Astrocyte (in vitro differentiated cells and primary cell): ENCODE measurements around the gene ACOT4. TPM values are rescaled to one million over a fixed set of nuclear protein-coding genes. Genes with fewer than 3 reads are reported as not detected.

Experiments
- DNase-seq: peaks from one replicate; pipeline ENCODE4 v3.0.0-alpha.2; 2010; ENCODE audit warnings: low read depth
- FAIRE-seq: peaks from 2 replicates; lab custom pipeline; 2011; peaks lifted over from hg19 to GRCh38; lab: Jason Lieb, UNC
- H2AFZ ChIP-seq: 2 replicates; pipeline ENCODE4 v1.6.0; 2012; ENCODE audit warnings: low read depth, low read length, inconsistent platforms
- H3K27ac ChIP-seq: 2 replicates; pipeline ENCODE4 v1.5.1; 2011; ENCODE audit warnings: low read depth, low read length, inconsistent platforms
- H3K27me3 ChIP-seq: 2 replicates; pipeline ENCODE4 v1.6.0; 2011; ENCODE audit warnings: low read length, inconsistent platforms; ENCODE audit not compliant: insufficient read depth
- H3K36me3 ChIP-seq: 2 replicates; pipeline ENCODE4 v1.5.1; 2011; ENCODE audit warnings: low read length, inconsistent platforms; ENCODE audit not compliant: insufficient read depth
- H3K4me1 ChIP-seq: 2 replicates; pipeline ENCODE4 v1.5.1; 2011; ENCODE audit warnings: low read length, inconsistent platforms; ENCODE audit not compliant: insufficient read depth
- H3K4me2 ChIP-seq: 2 replicates; pipeline ENCODE4 v1.6.0; 2012; ENCODE audit warnings: low read length, inconsistent platforms
- H3K4me3 ChIP-seq: 2 replicates; pipeline ENCODE4 v1.5.1; 2011; ENCODE audit warnings: low read depth, mild to moderate bottlenecking, low read length, inconsistent platforms; ENCODE audit not compliant: insufficient read depth
- H3K79me2 ChIP-seq: 2 replicates; pipeline ENCODE4 v1.6.0; 2012; ENCODE audit warnings: mild to moderate bottlenecking, low read length, inconsistent platforms; ENCODE audit not compliant: insufficient read depth
- H3K9ac ChIP-seq: 2 replicates; pipeline ENCODE4 v1.6.0; 2012; ENCODE audit warnings: mild to moderate bottlenecking, low read length, inconsistent platforms
- H3K9me3 ChIP-seq: 2 replicates; pipeline ENCODE4 v1.5.1; 2012; ENCODE audit warnings: low read depth, mild to moderate bottlenecking, low read length, inconsistent platforms; ENCODE audit not compliant: insufficient read depth
- H4K20me1 ChIP-seq: 2 replicates; pipeline ENCODE4 v1.6.0; 2012; ENCODE audit warnings: low read length, inconsistent platforms; ENCODE audit not compliant: insufficient read depth
- H3K27ac Mint-ChIP-seq: one replicate; pipeline ENCODE4 v1.8.0; 2021; ENCODE audit warnings: mild to moderate bottlenecking, mixed read lengths; ENCODE audit not compliant: unreplicated experiment
- H3K27me3 Mint-ChIP-seq: one replicate; pipeline ENCODE4 v1.8.0; 2021; ENCODE audit warnings: low read depth, mixed read lengths; ENCODE audit not compliant: unreplicated experiment
- H3K36me3 Mint-ChIP-seq: one replicate; pipeline ENCODE4 v1.8.0; 2021; ENCODE audit warnings: low read depth, mixed read lengths; ENCODE audit not compliant: unreplicated experiment
- H3K4me1 Mint-ChIP-seq: one replicate; pipeline ENCODE4 v1.8.0; 2021; ENCODE audit warnings: low read depth, mixed read lengths; ENCODE audit not compliant: unreplicated experiment
- H3K4me3 Mint-ChIP-seq: one replicate; pipeline ENCODE4 v1.8.0; 2021; ENCODE audit warnings: mild to moderate bottlenecking, moderate library complexity, mixed read lengths; ENCODE audit not compliant: unreplicated experiment
- H3K9me3 Mint-ChIP-seq: one replicate; pipeline ENCODE4 v1.8.0; 2021; ENCODE audit warnings: mild to moderate bottlenecking, mixed read lengths; ENCODE audit not compliant: unreplicated experiment
- EZH2 ChIP-seq: IDR thresholded peaks from 2 replicates; pipeline ENCODE4 v1.6.1; 2012; ENCODE audit warnings: mild to moderate bottlenecking, low read length, inconsistent platforms; ENCODE audit not compliant: insufficient read depth
- total RNA-seq: library from RNA; stranded (reverse); gene quantifications from 2 replicates; pipeline ENCODE4 v1.2.1, GENCODE V29; 2021
- TF ChIP-seq, protein P1 (sequence below): IDR thresholded peaks from 2 replicates; pipeline ENCODE4 v1.5.1; 2011; ENCODE audit warnings: low read depth, mild to moderate bottlenecking, inconsistent platforms, low read length, moderate library complexity; ENCODE audit not compliant: insufficient read depth

Gene ACOT4
- total RNA-seq, 1 donor from 2014 or later: 0.14 TPM

DNA sequence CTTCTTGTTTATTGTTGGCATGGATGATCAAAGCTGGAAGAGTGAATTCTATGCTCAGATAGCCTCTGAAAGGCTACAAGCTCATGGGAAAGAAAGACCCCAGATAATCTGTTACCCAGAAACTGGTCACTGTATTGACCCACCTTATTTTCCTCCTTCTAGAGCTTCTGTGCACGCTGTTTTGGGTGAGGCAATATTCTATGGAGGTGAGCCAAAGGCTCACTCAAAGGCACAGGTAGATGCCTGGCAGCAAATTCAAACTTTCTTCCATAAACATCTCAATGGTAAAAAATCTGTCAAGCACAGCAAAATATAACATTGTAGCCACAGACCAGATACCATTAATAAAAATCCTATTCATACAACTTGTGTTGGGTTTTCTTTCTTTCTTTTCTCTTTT lies 27.9 kb downstream of the ACOT4 start:
- no peak for DNase-seq
- H3K27ac Mint-ChIP-seq: no peak overlapping the region
- H3K9me3 ChIP-seq: no peaks in the 10 kb centered on the region
- no peak overlapping the region for H2AFZ ChIP-seq
- no peaks in the 10 kb centered on the region for H3K9me3 Mint-ChIP-seq
- no peaks in the 10 kb centered on the region for H4K20me1 ChIP-seq
- no peak for FAIRE-seq
- no peaks in the 10 kb centered on the region for H3K27me3 ChIP-seq
- H3K36me3 ChIP-seq: no peaks in the 10 kb centered on the region
- no peak overlapping the region for H3K4me3 Mint-ChIP-seq
- no peaks in the 10 kb centered on the region for H3K4me1 ChIP-seq
- no peaks in the 10 kb centered on the region for H3K4me1 Mint-ChIP-seq
- TF ChIP-seq, protein P1, sequence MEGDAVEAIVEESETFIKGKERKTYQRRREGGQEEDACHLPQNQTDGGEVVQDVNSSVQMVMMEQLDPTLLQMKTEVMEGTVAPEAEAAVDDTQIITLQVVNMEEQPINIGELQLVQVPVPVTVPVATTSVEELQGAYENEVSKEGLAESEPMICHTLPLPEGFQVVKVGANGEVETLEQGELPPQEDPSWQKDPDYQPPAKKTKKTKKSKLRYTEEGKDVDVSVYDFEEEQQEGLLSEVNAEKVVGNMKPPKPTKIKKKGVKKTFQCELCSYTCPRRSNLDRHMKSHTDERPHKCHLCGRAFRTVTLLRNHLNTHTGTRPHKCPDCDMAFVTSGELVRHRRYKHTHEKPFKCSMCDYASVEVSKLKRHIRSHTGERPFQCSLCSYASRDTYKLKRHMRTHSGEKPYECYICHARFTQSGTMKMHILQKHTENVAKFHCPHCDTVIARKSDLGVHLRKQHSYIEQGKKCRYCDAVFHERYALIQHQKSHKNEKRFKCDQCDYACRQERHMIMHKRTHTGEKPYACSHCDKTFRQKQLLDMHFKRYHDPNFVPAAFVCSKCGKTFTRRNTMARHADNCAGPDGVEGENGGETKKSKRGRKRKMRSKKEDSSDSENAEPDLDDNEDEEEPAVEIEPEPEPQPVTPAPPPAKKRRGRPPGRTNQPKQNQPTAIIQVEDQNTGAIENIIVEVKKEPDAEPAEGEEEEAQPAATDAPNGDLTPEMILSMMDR: no peak
- TF ChIP-seq EZH2: no peak
- H3K79me2 ChIP-seq: no peaks in the 10 kb centered on the region
- H3K4me3 ChIP-seq: no peak overlapping the region
- no peak overlapping the region for H3K27ac ChIP-seq
- peaks cover 2% of the 10 kb centered on the region for H3K36me3 Mint-ChIP-seq
- H3K4me2 ChIP-seq: no peak overlapping the region
- H3K27me3 Mint-ChIP-seq: peaks cover 4% of the 10 kb centered on the region
- H3K9ac ChIP-seq: no peak overlapping the region

DNA sequence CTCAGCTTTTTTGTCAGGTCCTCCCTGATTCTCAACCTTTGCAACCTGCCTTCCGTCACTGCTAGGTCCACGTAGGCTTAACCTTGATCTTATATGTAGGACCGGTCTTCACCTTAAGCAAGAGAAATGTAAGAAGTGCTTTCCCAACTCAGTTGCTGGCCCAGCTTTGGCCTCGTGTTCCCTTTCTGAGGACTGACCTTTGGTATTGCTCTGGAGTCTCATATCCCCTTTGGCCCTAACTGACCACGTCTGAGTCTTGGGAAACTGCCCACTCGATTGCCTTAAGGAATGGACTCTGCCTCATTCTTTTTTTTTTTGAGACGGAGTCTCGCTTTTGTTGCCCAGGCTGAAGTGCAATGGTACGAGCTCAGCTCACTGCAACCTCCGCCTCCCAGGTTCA lies 28.6 kb downstream of the ACOT4 start:
- TF ChIP-seq EZH2: no peak
- TF ChIP-seq, protein P1: no peak
- no peak overlapping the region for H3K27ac Mint-ChIP-seq
- peaks cover 4% of the 10 kb centered on the region for H3K27me3 Mint-ChIP-seq
- Histone ChIP-seq H3K27ac (no peak overlapping the region), H3K36me3 (no peaks in the 10 kb centered on the region), H3K4me2 (no peak overlapping the region), H3K9me3 (no peaks in the 10 kb centered on the region), H3K4me1 (no peaks in the 10 kb centered on the region), H3K79me2 (no peaks in the 10 kb centered on the region), H4K20me1 (no peaks in the 10 kb centered on the region), H2AFZ (no peak overlapping the region), H3K4me3 (no peak overlapping the region), H3K27me3 (no peaks in the 10 kb centered on the region), H3K9ac (no peak overlapping the region)
- DNase-seq (no peak), FAIRE-seq (no peak)
- no peaks in the 10 kb centered on the region for H3K9me3 Mint-ChIP-seq
- H3K4me1 Mint-ChIP-seq: no peaks in the 10 kb centered on the region
- no peak overlapping the region for H3K4me3 Mint-ChIP-seq
- peaks cover 2% of the 10 kb centered on the region for H3K36me3 Mint-ChIP-seq

- Histone ChIP-seq H3K36me3 (no peaks in the 10 kb centered on the region), H3K9ac (no peak overlapping the region), H2AFZ (no peak overlapping the region), H3K27me3 (no peaks in the 10 kb centered on the region), H3K9me3 (no peaks in the 10 kb centered on the region), H3K4me2 (no peak overlapping the region), H3K27ac (no peak overlapping the region), H3K79me2 (no peaks in the 10 kb centered on the region), H3K4me3 (no peak overlapping the region), H3K4me1 (no peaks in the 10 kb centered on the region), H4K20me1 (no peaks in the 10 kb centered on the region)
- H3K9me3 Mint-ChIP-seq: no peaks in the 10 kb centered on the region
- no peak overlapping the region for H3K4me3 Mint-ChIP-seq
- peaks cover 4% of the 10 kb centered on the region for H3K27me3 Mint-ChIP-seq
- no peaks in the 10 kb centered on the region for H3K4me1 Mint-ChIP-seq
- FAIRE-seq (no peak), DNase-seq (no peak)
- TF ChIP-seq, protein P1: no peak
- no peak for TF ChIP-seq EZH2
- peaks cover 2% of the 10 kb centered on the region for H3K36me3 Mint-ChIP-seq
- H3K27ac Mint-ChIP-seq: no peak overlapping the region
Observed at GRCh38 chr14:73623504-73624054, 31.9 kb downstream of the ACOT4 start.
